Lung microvascular endothelial cell (primary cell): ENCODE results near the gene SYNGR2. TPM values are rescaled to one million over a fixed set of nuclear protein-coding genes. Genes with fewer than 3 reads are reported as not detected.
"Not testable (repeated sequence)": the region's sequence is repeated elsewhere in the genome, so short reads cannot be mapped to it uniquely, and the experiment has no call there.

Experiments used
- DNase-seq, 2 donors: peaks; one replicate each; pipeline versions ENCODE4 v3.0.0 to v3.0.0-alpha.2; 2010; ENCODE audit warnings: low read depth in 2 of 2
- total RNA-seq: library from RNA; depleted of rRNA; stranded (reverse); fragments of >200 nt; gene quantifications from 2 replicates; pipeline ENCODE4 v1.2.1, GENCODE V29; 2014

Gene SYNGR2
- total RNA-seq, 1 donor from 2014 or later = 55.8 TPM

- no peak for DNase-seq
Observed at GRCh38 chr17:78129351-78130089, 38.9 kb upstream of the SYNGR2 start.

- DNase-seq = no peak
Observed at GRCh38 chr17:78130090-78130436, 38.3 kb upstream of the SYNGR2 start.

- DNase-seq = no peak
Observed at GRCh38 chr17:78130437-78131101, 37.8 kb upstream of the SYNGR2 start, which contains the start of gene TMC8. TSS of gene TMC8 (plus strand) at chr17:78130771. CDS start at chr17:78131589, 818 bp downstream.

- no peak for DNase-seq
Observed at GRCh38 chr17:78131172-78132083, 37.0 kb upstream of the SYNGR2 start.

- DNase-seq = no peak
Observed at GRCh38 chr17:78132084-78132676, 36.2 kb upstream of the SYNGR2 start.

- DNase-seq = no peak
Observed at GRCh38 chr17:78132767-78133178, 35.6 kb upstream of the SYNGR2 start.

GRCh38 chr17:78133179-78133951 lies 35.0 kb upstream of the SYNGR2 start:
- no peak for DNase-seq

GRCh38 chr17:78133971-78134898 lies 34.1 kb upstream of the SYNGR2 start:
- peak; percentile 61 to 80 for DNase-seq

GRCh38 chr17:78134899-78135385 lies 33.4 kb upstream of the SYNGR2 start:
- DNase-seq = no peak

- no peak for DNase-seq
Observed at GRCh38 chr17:78135858-78136500, 32.4 kb upstream of the SYNGR2 start.

- no peak for DNase-seq
Observed at GRCh38 chr17:78137392-78138203, 30.8 kb upstream of the SYNGR2 start.

GRCh38 chr17:78138204-78139060 lies 29.9 kb upstream of the SYNGR2 start:
- no peak for DNase-seq

- not testable (repeated sequence) for DNase-seq
Observed at GRCh38 chr17:78139861-78140168, 28.6 kb upstream of the SYNGR2 start.

GRCh38 chr17:78140169-78141051 lies 28.0 kb upstream of the SYNGR2 start:
- DNase-seq = peak; percentile 72 to 97

- peak in 1 of 2 donors; percentile 46 for DNase-seq
Observed at GRCh38 chr17:78141437-78142118, 26.8 kb upstream of the SYNGR2 start.
